ENCODE results near the gene C1orf35. TPM values are rescaled to one million over a fixed set of nuclear protein-coding genes. Genes with fewer than 3 reads are reported as not detected.

C1orf35 gene
- total and polyA plus RNA-seq, 2 of the 8 experiments (the other 6 are each of a cell fraction or from before 2014, with no cell fraction given) = 18.6 to 19.9 TPM

DNA sequence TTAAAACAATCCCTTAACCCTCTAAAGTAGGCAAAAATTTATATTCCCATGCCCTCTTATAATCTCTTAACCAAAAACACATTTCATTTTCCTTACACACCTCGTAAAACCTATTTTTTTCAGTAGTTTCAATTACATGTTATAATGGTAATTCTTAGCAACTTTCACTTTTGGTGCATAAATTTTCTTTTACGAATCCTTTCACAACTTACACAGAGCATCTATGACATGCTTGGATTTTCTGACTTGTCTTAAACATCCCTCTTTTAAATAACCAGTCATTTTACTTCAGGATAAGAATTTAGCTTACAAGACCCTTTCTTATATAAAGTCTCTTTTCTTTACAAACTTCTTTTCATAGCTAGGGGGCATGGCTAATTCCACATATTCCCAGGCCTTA is 14.9 kb upstream of the C1orf35 start:
- Histone ChIP-seq H3K4ac (replicated peaks; ENCODE audit: insufficient read length, low read depth, low read length) (no peak overlapping the region), H4K5ac (ENCODE audit: insufficient read length, low read depth, low read length) (no peak overlapping the region)
- TF ChIP-seq RAD21 (IDR thresholded peaks at IDR 0.05 in 1 of 2, conservative IDR thresholded peaks at IDR 0.05 in 1 of 2; ENCODE audit: low read depth in 2 of 2, low read length in 2 of 2) = no peak
- TF ChIP-seq PHF8 (conservative IDR thresholded peaks at IDR 0.05; ENCODE audit: low read depth, low read length) = no peak
- TF ChIP-seq HDAC6 (IDR thresholded peaks at IDR 0.05; ENCODE audit: low read depth, low read length) = no peak
- TF ChIP-seq FOSL1 (IDR thresholded peaks at IDR 0.05; ENCODE audit: insufficient read depth, low read depth, low read length) = no peak
- no peak for TF ChIP-seq TCF12 (IDR thresholded peaks at IDR 0.05; ENCODE audit: low read depth, low read length)
- TF ChIP-seq EGR1 (IDR thresholded peaks at IDR 0.05; ENCODE audit: borderline replicate concordance, low read depth, low read length) = no peak
- TF ChIP-seq CEBPB (IDR thresholded peaks at IDR 0.05; ENCODE audit: low read depth, low read length) = no peak
- no peak for TF ChIP-seq CBX8 (IDR thresholded peaks at IDR 0.05; ENCODE audit: borderline replicate concordance, low read depth, low read length)
- no peak for TF ChIP-seq SIRT6 (IDR thresholded peaks at IDR 0.05; ENCODE audit: low read length)
- no peak for TF ChIP-seq KDM4A (IDR thresholded peaks at IDR 0.05; ENCODE audit: low read depth, low read length, severe bottlenecking)
- TF ChIP-seq CTBP2 (IDR thresholded peaks at IDR 0.05; ENCODE audit: borderline replicate concordance, insufficient read depth, insufficient read length, low read length) = no peak
- no peak for TF ChIP-seq TBP (IDR thresholded peaks at IDR 0.05; ENCODE audit: low read depth, low read length)
- no peak for TF ChIP-seq NRF1 (IDR thresholded peaks at IDR 0.05; ENCODE audit: low read depth, low read length)
- no peak for TF ChIP-seq ASH2L (IDR thresholded peaks at IDR 0.05; ENCODE audit: low read length)
- no peak for TF ChIP-seq BCL11A (IDR thresholded peaks at IDR 0.05; ENCODE audit: low read depth in 2 of 2, low read length in 2 of 2)

More for the DNA sequence above, 14.9 kb upstream of the C1orf35 start:
- DNase-seq (ENCODE audit: low read depth in 1 of 2, low spot score in 2 of 2) = no peak
- Histone ChIP-seq H3K4me1 (replicated peaks in 1 of 4; ENCODE audit: control insufficient read depth in 3 of 4, insufficient read depth in 4 of 4, low read length in 3 of 4) (no peaks in the 10 kb centered on the region), H3K23me2 (ENCODE audit: low read depth, low read length) (no peaks in the 10 kb centered on the region), H3K79me2 (ENCODE audit: control insufficient read depth in 1 of 2, insufficient read depth in 2 of 2, low read length in 2 of 2) (no peaks in the 10 kb centered on the region), H3K79me1 (ENCODE audit: low read depth, low read length) (no peaks in the 10 kb centered on the region), H2AFZ (ENCODE audit: low read length) (no peak overlapping the region), H3K56ac (replicated peaks; ENCODE audit: insufficient read length, low read depth, low read length) (no peak overlapping the region), H2BK15ac (ENCODE audit: low read length) (no peak overlapping the region), H2BK5ac (ENCODE audit: low read depth, low read length) (no peak overlapping the region), H4K20me1 (replicated peaks in 1 of 2; ENCODE audit: control insufficient read depth in 1 of 2, insufficient read depth in 2 of 2, low read length in 2 of 2) (no peaks in the 10 kb centered on the region), H3K27me3 (replicated peaks in 1 of 4; ENCODE audit: control insufficient read depth in 3 of 4, extremely low read depth in 1 of 4, insufficient read depth in 3 of 4, low read length in 3 of 4) (no peaks in the 10 kb centered on the region; a peak in 2 of 7 replicates), H3K36me3 (ENCODE audit: control insufficient read depth in 2 of 4, insufficient read depth in 4 of 4, low read length in 3 of 4) (no peaks in the 10 kb centered on the region), H4K91ac (replicated peaks; ENCODE audit: insufficient read length, low read length) (no peak overlapping the region), H4K8ac (ENCODE audit: extremely low read depth, insufficient read depth, low read length) (no peak overlapping the region), H3K4me2 (ENCODE audit: insufficient read depth in 1 of 2, low read depth in 2 of 2, low read length in 2 of 2) (no peak overlapping the region), H3K18ac (ENCODE audit: extremely low read depth, low read length) (no peak overlapping the region), H3K9ac (replicated peaks in 1 of 4; ENCODE audit: extremely low read depth in 1 of 4, low read depth in 3 of 4, low read length in 3 of 4) (no peak overlapping the region), H2BK20ac (ENCODE audit: low read length) (no peak overlapping the region), H3K23ac (ENCODE audit: insufficient read length) (no peak overlapping the region), H2BK12ac (ENCODE audit: low read depth, low read length) (no peak overlapping the region), H3K9me3 (ENCODE audit: insufficient read depth in 2 of 2, low read depth in 1 of 2, low read length in 1 of 2) (peaks cover 19 to 20% of the 10 kb centered on the region in 2 experiments), H3K14ac (ENCODE audit: insufficient read length) (no peak overlapping the region), H2AK5ac (ENCODE audit: low read depth, low read length) (no peak overlapping the region), H3K27ac (ENCODE audit: low read depth, low read length) (no peak overlapping the region), H2BK120ac (replicated peaks; ENCODE audit: low read depth, low read length) (no peak overlapping the region), H3K4me3 (ENCODE audit: extremely low read depth in 1 of 4, insufficient read depth in 2 of 4, low read depth in 3 of 4, low read length in 4 of 4) (no peak overlapping the region)
- CTCF ChIA-PET (ENCODE audit: partially characterized antibody) = interaction anchor here (1.5 to 2.4 kb wide), 2 partner anchors 12 to 397 kb away, joined by 4 to 10 read pairs; no protein-coding TSS in a partner anchor
- FAIRE-seq = no peak
- WGBS, 2 experiments (ENCODE audit: extremely low coverage in 1 of 2, insufficient coverage in 1 of 2, insufficient read length in 1 of 2, insufficient replicate concordance in 2 of 2, low coverage in 1 of 2, low lambda C conversion rate in 2 of 2, missing lambda C conversion rate in 1 of 2) = 69 to 86% methylated on average over 1 to 2 of the region's 2 CpGs
- POLR2A ChIA-PET (ENCODE audit: partially characterized antibody) = no interaction called here
